Right renal cortex interstitium (tissue), 3 donors: ENCODE measurements around the gene IGFBP4. TPM values are rescaled to one million over a fixed set of nuclear protein-coding genes. Genes with fewer than 3 reads are reported as not detected.

Experiments used
- DNase-seq, 3 donors: peaks; one replicate each; pipeline ENCODE4 v3.0.0-alpha.2; 2013; ENCODE audit warnings: low read depth in 3 of 3, low spot score in 2 of 3
- polyA plus RNA-seq, 3 donors: library from polyadenylated mRNA; unstranded; fragments of 120-200 nt; gene quantifications; one replicate each; pipeline ENCODE4 v1.2.1, GENCODE V29; 2013; ENCODE audit not compliant: insufficient read length in 3 of 3

IGFBP4 gene
- polyA plus RNA-seq, 3 donors, result 340 to 390 (median 388) TPM

DNA sequence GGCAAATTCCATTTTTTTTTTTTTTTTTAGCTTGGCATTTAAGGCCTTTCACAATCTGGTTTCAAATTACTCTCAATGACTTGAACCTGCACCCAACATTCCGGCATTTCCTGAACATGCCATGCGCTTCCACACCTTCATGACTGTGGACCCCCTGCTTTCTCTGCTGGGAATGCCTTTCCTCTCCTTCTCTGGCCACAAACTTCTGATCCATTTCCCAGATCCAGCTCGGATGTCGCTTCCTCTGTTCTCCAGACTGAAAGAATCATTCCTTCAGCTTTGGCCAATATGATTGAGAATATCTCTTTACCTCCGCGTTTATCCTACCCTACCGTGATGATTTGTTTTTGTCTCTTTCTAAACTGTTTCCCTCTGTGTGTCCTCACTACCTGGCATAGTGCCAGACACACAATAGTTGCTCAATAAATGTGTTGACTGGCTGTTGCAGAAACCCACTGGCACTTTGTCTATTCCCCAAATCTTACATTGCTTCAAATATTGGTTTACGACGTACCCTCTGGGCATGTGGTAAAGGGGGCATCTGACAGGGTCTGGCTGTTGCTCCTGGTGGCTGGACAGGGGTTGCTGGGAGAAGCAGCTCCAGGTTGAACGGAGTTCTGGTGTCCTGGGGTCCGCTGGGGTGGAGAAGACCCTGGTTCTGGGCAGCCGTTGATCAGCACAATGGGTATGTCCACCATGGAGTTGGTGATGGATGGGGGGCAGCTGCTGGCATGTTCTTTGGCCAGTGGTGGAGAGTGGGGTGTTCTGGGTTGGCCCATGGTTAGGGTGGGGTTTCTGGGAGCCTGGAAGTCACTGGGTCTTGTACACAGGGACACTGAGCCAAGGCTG lies 43.5 kb downstream of the IGFBP4 start:
- DNase-seq, result no peak

DNA sequence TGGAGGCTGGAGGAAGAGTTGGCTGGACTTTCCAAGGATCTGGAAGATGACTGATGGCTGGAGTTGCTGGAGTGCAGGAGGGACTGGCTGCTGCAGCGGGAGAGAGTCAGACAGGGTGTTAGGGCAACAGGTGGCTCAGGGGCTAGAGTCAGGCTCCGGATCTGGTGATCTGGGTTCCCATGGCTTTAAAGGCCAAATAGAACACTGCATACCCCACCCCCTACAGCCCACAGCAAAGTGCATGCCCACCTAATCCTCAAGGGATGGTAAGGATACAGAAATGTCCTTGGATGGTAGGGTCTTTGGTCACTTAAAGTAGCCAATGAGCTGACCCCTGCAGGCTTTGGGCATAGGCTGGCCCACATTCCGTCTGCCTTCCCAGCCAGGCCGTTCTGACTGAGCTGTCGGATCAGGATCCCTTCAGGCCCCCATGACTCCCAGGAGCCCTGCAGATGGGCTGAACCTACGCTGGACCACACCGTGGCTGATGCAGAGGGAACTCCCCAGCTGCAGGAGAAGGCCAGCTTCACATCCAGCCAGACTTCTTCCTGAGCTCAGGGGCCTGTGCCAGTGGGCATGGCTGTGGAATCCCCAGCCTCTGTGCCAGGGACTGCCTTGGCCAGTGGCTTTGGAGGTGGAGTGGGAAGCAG lies 44.2 kb downstream of the IGFBP4 start:
- no peak for DNase-seq

DNA sequence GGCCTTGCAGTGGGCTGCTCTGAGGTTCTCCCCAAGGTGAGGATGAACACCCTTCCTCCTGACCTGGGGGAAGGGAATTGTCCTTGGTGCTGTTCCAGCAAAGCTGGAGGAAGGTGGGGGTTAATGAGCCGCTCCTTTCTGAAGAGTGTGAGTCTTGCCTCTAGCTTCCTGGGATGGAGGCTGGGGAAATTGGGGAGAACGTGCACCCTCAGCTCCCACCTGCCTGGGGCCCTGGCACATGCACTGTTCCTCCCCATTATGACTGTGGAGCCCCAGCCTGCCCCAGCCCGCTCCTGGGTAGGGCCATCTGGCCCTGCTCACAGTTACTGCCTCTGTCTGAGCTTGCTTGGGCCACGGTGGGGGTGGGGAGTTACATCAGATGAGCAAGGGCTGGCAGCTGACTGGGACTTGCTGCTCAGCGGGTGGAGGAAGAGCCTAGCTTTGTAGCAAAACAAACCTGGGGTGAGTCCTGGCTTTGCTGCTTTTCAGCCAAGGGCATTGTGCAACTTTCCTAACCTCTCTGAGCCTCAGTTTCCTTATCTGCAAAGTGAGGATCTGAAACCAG lies 47.1 kb downstream of the IGFBP4 start:
- DNase-seq, result no peak

DNA sequence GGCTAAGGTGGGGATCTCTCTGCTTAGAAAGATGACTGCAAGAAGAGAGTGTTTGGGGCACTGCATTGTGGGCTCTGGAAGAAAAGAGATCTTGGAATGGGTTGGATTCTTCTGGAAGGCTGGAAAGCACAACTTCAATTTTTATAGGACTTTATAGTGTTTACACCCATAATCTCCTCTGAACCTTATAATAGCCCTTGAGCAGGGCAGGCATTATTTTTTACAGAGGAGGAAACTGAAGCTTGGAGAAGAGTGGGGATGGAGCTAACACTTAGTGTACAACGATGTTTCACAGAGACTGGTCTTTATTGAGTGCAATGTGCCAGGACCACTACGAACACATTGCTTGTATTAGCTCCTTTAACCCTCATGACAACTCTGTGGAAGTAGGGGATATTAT lies 47.7 kb downstream of the IGFBP4 start:
- no peak for DNase-seq

DNA sequence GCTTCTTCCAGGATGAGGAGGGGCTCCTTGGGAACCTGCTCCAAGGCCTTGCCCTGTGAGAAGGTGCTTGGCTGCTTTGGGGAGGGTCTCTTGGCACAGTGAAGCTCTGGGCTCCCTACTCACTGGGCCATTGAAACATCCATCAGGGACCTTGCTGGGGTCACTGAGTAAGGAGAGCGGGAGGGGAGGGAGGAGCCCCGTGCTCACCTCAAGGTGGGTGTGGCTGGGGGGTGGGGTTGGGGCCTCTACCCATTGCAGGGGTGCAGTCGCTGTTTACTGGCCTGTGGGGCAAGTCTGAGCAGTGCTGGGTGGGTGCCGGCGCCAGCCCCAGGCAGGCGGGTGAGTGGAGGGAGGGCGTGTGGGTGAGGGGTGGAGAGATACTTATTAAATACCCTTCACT lies 48.2 kb downstream of the IGFBP4 start:
- DNase-seq, result no peak

DNA sequence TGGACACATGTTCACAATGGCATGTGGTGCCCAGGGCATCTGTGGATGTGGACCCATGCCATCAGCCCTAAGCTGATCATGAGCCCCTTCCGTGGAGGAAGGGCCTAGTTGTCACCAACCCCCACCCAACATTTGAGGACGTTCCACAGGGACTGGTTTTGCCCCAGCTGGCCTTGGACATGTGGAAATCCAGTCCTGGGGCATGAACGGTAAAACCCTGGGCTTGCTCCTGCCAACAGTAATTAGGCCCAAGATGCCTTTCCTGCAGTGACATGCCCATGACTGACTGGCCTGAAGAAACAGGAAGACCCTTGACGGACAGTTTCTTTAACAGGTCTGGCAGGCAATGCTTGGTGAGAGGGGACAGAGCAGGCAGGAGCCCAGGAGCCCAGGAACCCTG lies 50.4 kb downstream of the IGFBP4 start:
- no peak for DNase-seq

DNA sequence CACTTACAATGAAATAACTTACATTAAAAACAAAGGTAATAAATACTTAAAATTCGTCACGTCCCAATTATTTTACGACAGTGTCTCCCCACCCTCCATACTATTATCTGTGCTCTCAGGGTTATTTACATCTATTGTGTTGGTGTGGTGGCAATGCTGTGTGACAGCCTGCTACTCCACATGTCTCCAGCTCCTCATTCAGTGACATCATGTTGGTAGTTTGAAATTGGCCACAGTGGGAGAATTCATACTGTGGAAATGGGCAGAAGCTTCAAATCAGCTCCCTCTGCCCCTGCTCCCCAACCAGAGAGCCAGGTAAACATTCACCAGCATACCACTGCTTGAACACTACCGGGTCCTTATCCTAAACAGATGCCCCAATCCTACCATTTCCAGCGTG lies 51.9 kb downstream of the IGFBP4 start:
- no peak for DNase-seq

DNA sequence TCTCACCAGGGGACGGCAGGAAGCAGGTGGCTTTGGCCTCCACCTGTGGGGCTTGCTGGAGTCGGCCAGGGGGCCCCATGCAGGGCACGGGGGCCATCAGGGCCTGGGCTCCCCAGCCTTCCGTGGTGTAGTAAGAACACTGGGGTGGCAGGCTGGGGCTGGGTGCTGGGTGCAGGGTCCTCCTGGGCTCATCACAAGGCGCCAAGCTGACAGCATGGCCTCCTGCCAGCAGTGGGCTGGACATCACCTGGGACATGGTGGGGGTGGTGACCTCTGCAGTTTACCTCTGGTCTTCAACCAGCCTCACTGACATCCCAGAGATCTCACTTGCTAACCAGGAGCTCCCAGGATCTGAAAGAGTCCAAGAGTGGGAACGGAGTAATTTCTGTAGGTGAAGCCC lies 52.9 kb downstream of the IGFBP4 start:
- DNase-seq, result no peak

DNA sequence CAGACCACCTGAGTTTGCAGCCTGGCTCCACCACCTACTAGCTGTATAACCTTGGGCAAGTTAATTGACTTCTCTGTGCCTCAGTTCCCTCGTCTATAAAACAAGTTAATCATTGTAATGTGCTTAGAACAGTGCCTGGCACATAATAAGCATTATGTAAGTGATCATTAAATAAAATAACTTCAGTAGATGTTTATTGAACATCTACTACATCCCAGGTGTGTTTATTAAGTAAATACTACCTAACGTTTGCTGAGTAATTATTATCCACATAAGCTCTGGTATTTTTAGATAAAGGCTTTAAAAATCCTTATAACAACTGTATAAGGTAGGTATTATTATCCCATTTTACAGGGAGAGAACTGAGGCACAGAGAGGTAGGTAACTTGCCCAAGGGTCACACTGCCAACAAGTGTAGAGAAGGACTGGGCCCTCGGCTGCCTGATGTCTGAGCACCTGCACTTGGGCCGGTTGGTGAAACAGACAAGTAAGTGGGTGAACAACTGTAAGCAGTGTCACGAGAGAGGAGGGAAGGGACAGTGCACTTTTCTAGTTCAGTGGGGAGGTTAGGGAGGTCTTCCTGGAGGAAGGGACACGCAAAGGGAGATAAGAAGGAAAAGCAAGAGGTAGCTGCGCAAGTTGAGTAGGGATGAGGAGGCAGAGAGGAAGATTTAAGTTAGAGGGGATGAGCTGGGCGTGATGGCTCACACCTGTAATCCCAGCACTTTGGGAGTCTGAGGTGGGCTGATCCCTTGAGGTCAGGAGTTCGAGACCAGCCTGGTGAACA lies 53.6 kb downstream of the IGFBP4 start:
- DNase-seq, result no peak

DNA sequence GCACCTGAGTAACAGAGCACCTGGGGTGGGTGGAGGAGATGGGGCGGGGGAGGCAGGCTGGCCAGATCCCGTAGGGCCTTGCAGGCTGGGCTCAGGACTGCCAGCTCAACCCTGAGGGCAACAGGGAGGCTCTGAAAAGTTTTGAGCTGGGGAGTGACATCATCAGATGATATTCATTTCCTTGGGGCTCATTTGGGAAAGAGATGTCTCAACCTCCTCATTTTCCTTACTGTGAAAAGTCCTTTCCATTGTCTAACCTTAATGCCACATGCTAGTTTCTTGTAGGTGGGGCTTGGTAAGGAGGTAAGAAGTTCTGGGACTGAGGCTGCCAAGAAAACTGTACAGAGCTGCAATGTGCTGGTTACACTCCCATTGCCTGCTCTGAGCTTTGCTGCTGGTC lies 54.4 kb downstream of the IGFBP4 start:
- DNase-seq, result no peak

DNA sequence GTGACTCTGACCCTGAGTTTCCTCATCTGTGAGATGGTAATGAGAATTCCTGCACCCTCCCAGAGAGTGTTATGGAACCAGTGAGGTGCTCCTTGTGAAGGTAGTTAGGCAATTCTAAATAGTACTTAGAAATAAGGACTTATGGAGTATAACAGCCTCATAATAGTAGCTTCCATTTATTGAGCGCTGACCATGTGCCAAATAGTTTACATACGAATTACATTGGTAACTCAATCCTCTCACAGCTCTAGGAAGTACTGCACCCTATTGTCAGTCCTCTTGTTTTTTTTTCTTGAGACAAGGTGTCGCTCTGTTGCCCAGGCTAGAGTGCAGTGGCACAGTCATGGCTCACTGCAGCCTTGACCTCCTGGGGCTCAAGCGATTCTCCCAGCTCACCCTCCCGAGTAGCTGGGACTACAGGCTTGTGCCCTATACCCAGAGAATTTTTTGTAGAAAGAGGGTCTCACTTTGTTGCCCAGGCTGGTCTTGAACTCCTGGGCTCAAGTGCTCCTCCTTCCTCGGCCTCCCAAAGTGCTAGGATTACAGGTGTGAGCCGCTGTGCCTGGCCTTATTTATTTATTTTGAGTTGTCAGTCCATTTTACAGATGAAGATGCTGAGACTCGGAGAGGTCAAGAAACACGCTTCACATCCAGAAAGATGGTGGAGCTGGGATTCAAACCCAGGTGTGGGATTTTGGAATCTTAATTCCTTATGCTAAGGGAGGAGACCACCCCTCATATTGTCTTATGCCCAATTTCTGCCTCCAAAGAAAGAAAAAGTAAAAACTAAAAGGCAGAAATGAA lies 55.2 kb downstream of the IGFBP4 start:
- no peak for DNase-seq

DNA sequence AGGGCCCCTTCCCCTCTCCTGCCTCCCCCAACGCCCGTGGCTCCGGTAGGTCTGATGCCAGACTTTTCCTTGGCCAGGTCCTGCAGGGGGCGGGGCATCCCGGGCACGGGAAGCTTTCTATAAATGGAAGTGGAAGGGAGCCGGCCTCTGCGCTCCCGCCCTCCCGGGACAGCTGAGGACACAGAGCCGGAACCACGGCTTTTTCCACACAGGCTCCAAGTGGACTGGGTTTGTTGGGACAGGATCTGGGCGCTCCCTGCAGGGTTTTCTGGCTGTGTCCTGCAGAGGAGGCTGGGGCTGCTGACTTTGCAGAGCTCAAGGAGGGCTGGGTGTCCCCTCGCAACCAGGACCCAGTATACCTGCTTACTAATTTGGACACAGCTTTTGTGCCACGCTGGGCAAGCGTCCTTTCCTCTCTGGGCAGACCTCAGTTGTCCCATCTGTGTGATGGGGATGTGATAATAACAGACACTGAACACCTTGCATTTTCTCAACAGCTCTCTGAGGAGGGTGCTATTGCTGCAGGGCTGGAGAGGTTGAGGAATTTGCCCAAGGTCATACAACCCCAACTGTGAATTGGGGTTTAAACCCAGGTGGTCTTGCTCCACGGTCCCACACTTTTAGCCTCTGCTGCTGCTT lies 56.4 kb downstream of the IGFBP4 start:
- no peak for DNase-seq

DNA sequence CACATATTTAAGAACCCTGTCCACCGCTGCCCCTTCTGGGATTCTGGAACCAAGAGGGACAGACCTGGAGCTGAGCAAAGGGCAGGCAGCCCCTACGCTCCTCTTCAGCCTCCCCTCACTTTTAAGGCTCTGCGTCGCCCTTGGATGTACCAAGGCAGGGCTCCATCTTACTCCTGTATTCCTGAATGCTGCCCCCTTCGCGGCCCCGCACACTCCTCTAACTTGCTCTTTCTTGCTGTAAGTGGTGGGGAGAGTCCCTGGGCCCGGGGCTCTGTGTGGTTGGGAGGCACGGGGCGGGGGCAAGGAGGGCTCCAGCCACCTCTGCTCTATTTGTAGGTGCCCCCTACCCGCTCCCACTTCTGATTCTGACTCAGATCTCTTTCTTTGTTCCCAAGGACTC lies 56.9 kb downstream of the IGFBP4 start:
- no peak for DNase-seq

DNA sequence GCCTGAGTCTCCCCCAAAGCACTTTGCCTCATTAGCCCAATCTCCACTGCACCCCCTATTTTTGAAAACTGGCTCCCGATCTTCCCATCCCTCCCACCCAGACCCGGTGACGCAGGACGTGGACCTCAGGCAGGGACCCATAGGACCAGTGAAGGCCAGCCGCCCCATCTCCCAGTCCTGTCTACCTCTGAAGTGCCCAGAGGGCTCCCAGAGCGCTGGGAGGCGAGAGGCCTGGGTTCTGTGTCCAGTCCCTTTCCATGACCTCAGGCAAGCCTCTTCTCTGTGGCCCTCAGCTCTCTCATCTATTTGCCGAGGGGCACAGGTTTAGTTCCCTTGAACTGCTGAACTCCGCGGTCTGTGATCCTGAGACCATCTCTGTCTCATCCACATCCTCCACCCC lies 57.5 kb downstream of the IGFBP4 start:
- no peak for DNase-seq

DNA sequence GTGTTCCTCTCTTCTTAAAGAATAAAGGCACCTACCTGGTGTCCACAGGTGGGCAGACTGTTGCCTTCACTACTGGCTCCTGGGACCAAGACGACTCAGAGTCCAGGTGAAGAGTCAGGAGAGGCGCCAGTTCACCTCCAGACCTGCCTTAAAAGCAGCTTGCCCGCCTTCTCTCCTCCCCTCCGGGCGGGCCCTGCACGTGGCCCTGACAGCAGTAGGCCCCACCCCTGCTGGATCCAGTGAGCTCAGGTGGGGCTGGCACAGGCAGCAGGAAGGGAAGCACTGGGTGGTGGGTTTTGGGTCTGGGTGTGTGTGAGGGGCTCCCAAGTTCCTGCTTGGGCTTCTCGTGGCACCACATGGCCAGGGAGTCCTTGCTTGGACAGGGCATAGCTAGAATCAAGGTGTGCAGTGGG lies 58.3 kb downstream of the IGFBP4 start, which contains the start of gene TNS4:
TSS of gene TNS4 (minus strand) at position 125 of the 413 bp plus-strand sequence. CDS start 5,198 bp downstream, outside the sequence.
- no peak for DNase-seq

DNA sequence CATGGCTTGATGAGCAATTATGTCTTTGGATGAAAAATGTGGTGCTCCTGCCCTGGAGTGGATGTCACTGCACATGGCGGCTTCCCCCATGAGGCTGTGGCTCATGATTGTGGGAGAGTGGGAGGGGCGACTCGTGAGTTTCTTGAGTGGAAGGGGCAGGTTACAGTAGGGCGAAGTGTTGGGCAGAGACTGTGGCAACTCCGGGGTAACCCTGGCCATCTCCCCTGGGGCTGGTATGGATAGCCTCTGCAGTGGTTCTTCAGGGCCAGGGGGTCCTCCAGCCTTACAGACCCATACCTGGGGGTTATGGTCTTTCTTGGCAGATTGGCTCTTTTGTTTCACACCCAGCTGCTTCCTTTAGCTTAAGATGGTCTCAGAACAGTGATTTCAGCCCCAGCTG lies 59.5 kb downstream of the IGFBP4 start:
- no peak for DNase-seq

DNA sequence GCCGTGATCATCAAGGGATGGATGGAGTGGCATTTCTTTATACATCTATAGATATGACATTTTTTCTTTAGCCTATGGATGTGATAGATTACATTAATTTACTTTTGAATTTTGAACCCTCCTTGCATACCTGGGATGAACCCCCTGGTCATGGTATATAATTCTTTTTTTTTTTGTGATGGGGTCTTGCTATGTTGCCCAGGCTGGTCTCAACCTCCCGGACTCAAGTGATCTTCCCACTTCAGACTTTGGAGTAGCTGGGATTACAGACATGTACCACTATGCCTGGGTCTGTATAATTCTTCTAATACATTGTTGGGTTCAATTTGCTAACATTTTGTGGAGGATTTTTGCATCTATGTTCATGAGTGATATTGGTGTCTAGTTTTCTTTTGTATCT lies 59.9 kb downstream of the IGFBP4 start:
- no peak for DNase-seq

DNA sequence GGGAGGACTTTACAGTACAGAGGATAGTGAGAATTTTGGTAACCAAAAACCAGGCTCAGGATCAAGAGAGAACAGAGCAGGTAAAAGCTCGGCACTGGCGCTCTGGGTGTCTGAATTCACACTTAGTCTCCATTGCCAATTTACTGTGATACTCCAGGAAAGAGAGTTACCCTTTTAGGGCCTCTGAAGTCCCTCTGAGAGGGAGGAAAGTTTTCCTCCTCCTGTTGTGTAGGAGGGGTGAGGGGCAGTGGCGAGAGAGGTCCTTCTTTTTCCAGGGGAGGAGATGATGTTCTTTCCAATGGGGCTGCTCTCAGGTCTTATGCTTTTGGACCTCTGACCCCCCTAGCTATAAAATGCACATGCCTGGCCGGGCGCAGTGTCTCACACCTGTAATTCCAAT lies 63.5 kb downstream of the IGFBP4 start:
- no peak for DNase-seq
